ENCODE measurements around the gene SRPRA.

SRPRA gene

GRCh38 chr11:126304457-126305075 lies 35.9 kb upstream of the SRPRA start:
- H3K4me3 ChIP-seq (ENCODE audit: low read depth, low read length) = peak overlapping the region; percentile 93
- no peak for TF ChIP-seq CTCF (conservative IDR thresholded peaks at IDR 0.05; ENCODE audit: low read depth, low read length)
- no peak for DNase-seq (ENCODE audit: low read depth)

GRCh38 chr11:126303623-126304456 lies 35.1 kb upstream of the SRPRA start, which contains the start of gene DCPS:
Gene DCPS (plus strand): TSS chr11:126304060. CDS start chr11:126304081, 21 bp downstream.
- TF ChIP-seq CTCF (conservative IDR thresholded peaks at IDR 0.05; ENCODE audit: low read depth, low read length) = no peak
- peak within 1 kb of the TSS; percentile 93 for H3K4me3 ChIP-seq (ENCODE audit: low read depth, low read length)
- DNase-seq (ENCODE audit: low read depth) = peak; percentile 92

GRCh38 chr11:126297004-126297403 lies 28.3 kb upstream of the SRPRA start:
- no peak for DNase-seq (ENCODE audit: low read depth)
- no peak for TF ChIP-seq CTCF (conservative IDR thresholded peaks at IDR 0.05; ENCODE audit: low read depth, low read length)

GRCh38 chr11:126293726-126294125 lies 25.0 kb upstream of the SRPRA start:
- no peak overlapping the region for H3K4me3 ChIP-seq (ENCODE audit: low read depth, low read length)
- DNase-seq (ENCODE audit: low read depth) = no peak
- TF ChIP-seq CTCF (conservative IDR thresholded peaks at IDR 0.05; ENCODE audit: low read depth, low read length) = no peak

More at GRCh38 chr11:126297004-126297403, 28.3 kb upstream of the SRPRA start:
- H3K4me3 ChIP-seq (ENCODE audit: low read depth, low read length) = no peak overlapping the region

GRCh38 chr11:126290887-126291286 lies 22.2 kb upstream of the SRPRA start:
- DNase-seq (ENCODE audit: low read depth) = no peak

GRCh38 chr11:126288237-126288636 lies 19.5 kb upstream of the SRPRA start:
- no peak overlapping the region for H3K4me3 ChIP-seq (ENCODE audit: low read depth, low read length)
- TF ChIP-seq CTCF (conservative IDR thresholded peaks at IDR 0.05; ENCODE audit: low read depth, low read length) = no peak
- no peak for DNase-seq (ENCODE audit: low read depth)

More at GRCh38 chr11:126290887-126291286, 22.2 kb upstream of the SRPRA start:
- no peak overlapping the region for H3K4me3 ChIP-seq (ENCODE audit: low read depth, low read length)
- no peak for TF ChIP-seq CTCF (conservative IDR thresholded peaks at IDR 0.05; ENCODE audit: low read depth, low read length)
